Smooth muscle cell (in vitro differentiated cells): ENCODE measurements around the gene CFAP97D1. TPM values are rescaled to one million over a fixed set of nuclear protein-coding genes. Genes with fewer than 3 reads are reported as not detected.

ENCODE experiments used
- DNase-seq: peaks from one replicate; lab custom pipeline; 2025; ENCODE audit not compliant: unreplicated experiment; lab: John Stamatoyannopoulos, UW
- H2AFZ ChIP-seq: fragments of 200-600 bp; sonication (generic); 2 replicates; pipeline ENCODE4 v1.6.0; 2016; ENCODE audit warnings: antibody characterized with exemption, low read depth, mild to moderate bottlenecking
- H3F3A ChIP-seq: fragments of 200-600 bp; sonication (generic); 2 replicates; pipeline ENCODE4 v1.6.0; 2017; ENCODE audit warnings: antibody characterized with exemption, low read depth
- H3K27ac ChIP-seq: fragments of 200-600 bp; sonication (generic); 2 replicates; pipeline ENCODE4 v1.5.1; 2016; ENCODE audit warnings: low read depth, mild to moderate bottlenecking
- H3K27me3 ChIP-seq: fragments of 200-600 bp; sonication (generic); 2 replicates; pipeline ENCODE4 v1.6.1; 2016; ENCODE audit warnings: low read depth, mild to moderate bottlenecking
- H3K36me3 ChIP-seq: fragments of 200-600 bp; sonication (generic); 2 replicates; pipeline ENCODE4 v1.5.1; 2016; ENCODE audit warnings: low read depth
- H3K4me1 ChIP-seq: fragments of 200-600 bp; sonication (generic); 2 replicates; pipeline ENCODE4 v1.5.1; 2016; ENCODE audit warnings: low read depth
- H3K4me2 ChIP-seq: fragments of 200-600 bp; sonication (generic); 2 replicates; pipeline ENCODE4 v1.6.0; 2016; ENCODE audit warnings: mild to moderate bottlenecking
- H3K4me3 ChIP-seq: fragments of 200-600 bp; sonication (generic); 2 replicates; pipeline ENCODE4 v1.5.1; 2016; ENCODE audit warnings: mild to moderate bottlenecking
- H3K79me2 ChIP-seq: fragments of 200-600 bp; sonication (generic); 2 replicates; pipeline ENCODE4 v1.6.0; 2016; ENCODE audit warnings: low read depth, mild to moderate bottlenecking
- H3K9ac ChIP-seq: fragments of 200-600 bp; sonication (generic); 2 replicates; pipeline ENCODE4 v1.6.0; 2016; ENCODE audit warnings: low read depth
- H3K9me3 ChIP-seq: fragments of 200-600 bp; sonication (generic); replicated peaks from 2 replicates; pipeline ENCODE4 v1.5.1; 2016; ENCODE audit warnings: low read depth
- H4K20me1 ChIP-seq: fragments of 200-600 bp; sonication (generic); 2 replicates; pipeline ENCODE4 v1.6.0; 2016; ENCODE audit warnings: low read depth
- CTCF ChIP-seq: fragments of 200-600 bp; sonication (generic); IDR thresholded peaks from 2 replicates; pipeline ENCODE4 v1.5.1; 2017; ENCODE audit warnings: borderline replicate concordance, mild to moderate bottlenecking, antibody characterized with exemption; ENCODE audit not compliant: insufficient read depth, poor library complexity, severe bottlenecking
- WGBS: methylation state at CpG from one replicate; pipeline ENCODE4 v1.1.7; 2016; ENCODE audit warnings: low lambda C conversion rate; 5-methylcytosine and 5-hydroxymethylcytosine counted together
- polyA plus RNA-seq: library from polyadenylated mRNA; unstranded; fragments of >200 nt; fragmentation: Nextera tagmentation; extraction: Ambion mirVana; gene quantifications from 2 replicates; pipeline ENCODE4 v1.2.1, GENCODE V29; 2016
- total RNA-seq: library from RNA; depleted of rRNA; stranded (reverse); fragments of >200 nt; gene quantifications from 2 replicates; pipeline ENCODE4 v1.2.3, GENCODE V29; 2014

CFAP97D1 gene
- total and polyA plus RNA-seq, 2 experiments from 2014 or later = 0.09 TPM; not detected in 1

GRCh38 chr17:43829738-43830137 is 49.5 kb downstream of the CFAP97D1 start:
- Histone ChIP-seq H3K9ac (no peak overlapping the region), H3K27ac (no peak overlapping the region), H3K36me3 (no peaks in the 10 kb centered on the region), H3K9me3 (no peaks in the 10 kb centered on the region), H3K79me2 (no peaks in the 10 kb centered on the region), H3F3A (no peaks in the 10 kb centered on the region), H2AFZ (no peak overlapping the region), H3K4me3 (no peak overlapping the region), H3K4me2 (no peak overlapping the region), H3K27me3 (no peaks in the 10 kb centered on the region), H3K4me1 (peaks cover 6% of the 10 kb centered on the region), H4K20me1 (peaks cover 7% of the 10 kb centered on the region)
- no peak for DNase-seq
- WGBS = 93% methylated on average over 14 of the region's 14 CpGs
- TF ChIP-seq CTCF = no peak

GRCh38 chr17:43830510-43831140 is 50.4 kb downstream of the CFAP97D1 start:
- Histone ChIP-seq H3K79me2 (no peaks in the 10 kb centered on the region), H3K27me3 (no peaks in the 10 kb centered on the region), H3F3A (no peaks in the 10 kb centered on the region), H3K9ac (no peak overlapping the region), H3K4me1 (peaks cover 6% of the 10 kb centered on the region), H3K4me3 (no peak overlapping the region), H3K27ac (no peak overlapping the region), H3K4me2 (no peak overlapping the region), H3K9me3 (no peaks in the 10 kb centered on the region), H3K36me3 (no peaks in the 10 kb centered on the region), H4K20me1 (peaks cover 7% of the 10 kb centered on the region), H2AFZ (no peak overlapping the region)
- no peak for DNase-seq
- WGBS = 97% methylated on average over 7 of the region's 7 CpGs
- TF ChIP-seq CTCF = no peak

- Histone ChIP-seq H3K9me3 (no peaks in the 10 kb centered on the region), H2AFZ (no peak overlapping the region), H3K4me2 (peak overlapping the region; percentile 94), H4K20me1 (peaks cover 7% of the 10 kb centered on the region), H3K4me3 (no peak overlapping the region), H3K36me3 (no peaks in the 10 kb centered on the region), H3K27ac (no peak overlapping the region), H3F3A (no peaks in the 10 kb centered on the region), H3K9ac (no peak overlapping the region), H3K79me2 (no peaks in the 10 kb centered on the region), H3K27me3 (no peaks in the 10 kb centered on the region), H3K4me1 (peaks cover 6% of the 10 kb centered on the region)
- 85% methylated on average over 8 of the region's 8 CpGs for WGBS
- DNase-seq = no peak
- TF ChIP-seq CTCF = no peak
Measured at GRCh38 chr17:43831633-43832032, 51.4 kb downstream of the CFAP97D1 start.
